Stimulated activated CD8-positive, alpha-beta memory T cell treated with anti-CD3 and anti-CD28 coated beads, Interleukin-7, amount 100 ng/mL, for 48 hours (primary cell): ENCODE results near the gene NMNAT2.
A peak's percentile ranks its signal among the peaks of the same experiment; 100 is the strongest.
"Not testable (repeated sequence)": the region's sequence is repeated elsewhere in the genome, so short reads cannot be mapped to it uniquely, and the experiment has no call there.

Source experiments
- DNase-seq, 2 donors: peaks; one replicate each; pipeline ENCODE4 v3.0.0-alpha.2; 2020; ENCODE audit warnings: low read depth in 1 of 2; ENCODE audit errors: extremely low read depth in 1 of 2

Gene NMNAT2

GRCh38 chr1:183419399-183419798 is 1.2 kb upstream of the NMNAT2 start:
- DNase-seq = no peak

GRCh38 chr1:183418696-183419095 is 516 bp upstream of the NMNAT2 start:
- DNase-seq = no peak

GRCh38 chr1:183416850-183417771 is 1.1 kb downstream of the NMNAT2 start:
- DNase-seq = peak in 1 of 2 donors; percentile 5

- no peak for DNase-seq
Observed at GRCh38 chr1:183414365-183414764, 3.8 kb downstream of the NMNAT2 start.

GRCh38 chr1:183411091-183411490 is 7.1 kb downstream of the NMNAT2 start:
- no peak for DNase-seq

- DNase-seq = no peak
Observed at GRCh38 chr1:183407961-183408360, 10.2 kb downstream of the NMNAT2 start.

- no peak for DNase-seq
Observed at GRCh38 chr1:183407474-183407873, 10.7 kb downstream of the NMNAT2 start.

GRCh38 chr1:183404476-183404875 is 13.7 kb downstream of the NMNAT2 start:
- DNase-seq = no peak

DNA sequence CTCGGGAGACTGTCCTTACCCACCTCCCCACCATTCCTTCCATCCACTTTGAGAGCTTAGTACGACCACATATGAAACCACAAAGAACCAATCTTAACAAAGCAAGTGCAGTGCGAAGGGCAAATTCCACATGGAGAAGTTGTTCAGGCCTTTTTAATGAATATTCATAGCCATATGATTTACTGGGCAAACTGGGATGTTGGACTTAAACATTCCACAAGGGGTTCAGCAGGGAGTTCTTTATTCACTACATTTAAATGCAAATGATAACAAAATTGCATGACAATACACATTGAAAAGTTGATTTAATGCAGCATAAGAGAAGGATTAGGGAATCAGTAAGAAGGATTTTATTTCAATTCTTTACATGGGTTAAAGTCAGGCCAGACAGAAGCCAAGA is 14.7 kb downstream of the NMNAT2 start:
- no peak for DNase-seq

DNA sequence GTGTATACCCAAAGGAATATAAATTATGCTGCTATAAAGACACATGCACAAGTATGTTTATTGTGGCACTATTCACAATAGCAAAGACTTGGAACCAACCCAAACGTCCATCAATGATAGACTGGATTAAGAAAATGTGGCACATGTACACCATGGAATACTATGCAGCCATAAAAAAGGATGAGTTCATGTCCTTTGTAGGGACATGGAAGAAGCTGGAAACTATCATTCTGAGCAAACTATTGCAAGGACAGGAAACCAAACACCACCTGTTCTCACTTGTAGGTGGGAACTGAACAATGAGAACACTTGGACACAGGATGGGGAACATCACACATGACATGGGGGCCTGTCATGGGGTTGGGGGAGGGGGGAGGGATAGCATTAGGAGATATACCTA is 16.6 kb downstream of the NMNAT2 start:
- DNase-seq = not testable (repeated sequence)

- no peak for DNase-seq
Observed at GRCh38 chr1:183394435-183394834, 23.7 kb downstream of the NMNAT2 start.

DNA sequence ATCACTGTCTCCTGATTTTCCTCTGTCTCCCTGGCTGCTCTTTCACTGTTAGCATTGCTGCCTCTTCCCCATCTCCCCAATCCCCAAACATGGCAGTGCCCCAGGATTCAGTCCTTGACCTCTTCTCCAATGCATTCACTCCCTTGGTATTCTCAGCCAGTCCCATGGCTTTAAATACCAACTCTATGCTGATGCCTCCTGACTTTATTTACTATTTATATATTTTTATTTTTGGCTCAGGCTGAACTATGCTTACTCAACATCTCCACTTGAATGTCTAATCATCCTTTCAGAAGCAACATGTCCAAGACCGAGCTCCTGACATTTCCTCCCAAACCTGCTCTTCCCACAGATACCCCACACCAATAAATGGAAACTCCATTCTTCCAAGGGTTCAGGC is 26.3 kb downstream of the NMNAT2 start:
- no peak for DNase-seq

DNA sequence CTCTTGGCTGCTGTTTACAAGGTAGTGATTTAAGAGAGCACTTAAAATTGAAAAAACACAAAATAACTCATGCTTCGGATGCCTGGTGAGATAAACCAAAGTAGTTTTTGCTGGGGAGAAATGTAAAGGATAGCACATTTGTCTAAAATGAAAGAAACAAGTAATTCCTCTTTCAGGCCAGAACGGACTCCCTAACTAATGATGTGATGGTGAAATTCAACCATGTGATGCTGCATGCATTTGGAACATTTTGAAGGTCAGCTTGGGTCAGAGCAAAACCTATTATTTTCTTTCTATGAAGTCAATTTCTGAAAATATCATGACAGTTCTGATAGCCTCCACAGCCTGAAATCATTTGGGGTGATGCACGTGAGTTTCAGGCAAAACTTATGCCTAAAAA is 27.6 kb downstream of the NMNAT2 start:
- DNase-seq = no peak

DNA sequence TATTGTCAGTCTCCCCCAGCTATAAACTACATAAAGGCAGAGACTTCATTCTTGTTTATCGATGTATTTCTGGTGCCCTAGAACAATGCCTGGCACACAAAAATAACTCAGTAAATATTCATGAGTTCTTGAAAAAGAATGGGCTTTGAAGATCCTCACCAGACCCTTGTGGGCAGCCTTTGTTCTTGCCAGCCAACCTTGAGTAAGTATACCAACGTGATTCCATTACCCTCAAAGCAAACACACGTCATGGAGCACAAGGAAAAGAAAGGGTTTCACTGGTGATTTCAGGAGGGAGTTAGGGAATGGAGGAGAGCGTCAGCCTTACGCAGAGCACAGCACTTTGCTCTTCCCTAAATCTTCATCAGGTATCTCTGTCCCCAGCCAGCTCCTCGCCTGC is 29.4 kb downstream of the NMNAT2 start:
- no peak for DNase-seq

DNA sequence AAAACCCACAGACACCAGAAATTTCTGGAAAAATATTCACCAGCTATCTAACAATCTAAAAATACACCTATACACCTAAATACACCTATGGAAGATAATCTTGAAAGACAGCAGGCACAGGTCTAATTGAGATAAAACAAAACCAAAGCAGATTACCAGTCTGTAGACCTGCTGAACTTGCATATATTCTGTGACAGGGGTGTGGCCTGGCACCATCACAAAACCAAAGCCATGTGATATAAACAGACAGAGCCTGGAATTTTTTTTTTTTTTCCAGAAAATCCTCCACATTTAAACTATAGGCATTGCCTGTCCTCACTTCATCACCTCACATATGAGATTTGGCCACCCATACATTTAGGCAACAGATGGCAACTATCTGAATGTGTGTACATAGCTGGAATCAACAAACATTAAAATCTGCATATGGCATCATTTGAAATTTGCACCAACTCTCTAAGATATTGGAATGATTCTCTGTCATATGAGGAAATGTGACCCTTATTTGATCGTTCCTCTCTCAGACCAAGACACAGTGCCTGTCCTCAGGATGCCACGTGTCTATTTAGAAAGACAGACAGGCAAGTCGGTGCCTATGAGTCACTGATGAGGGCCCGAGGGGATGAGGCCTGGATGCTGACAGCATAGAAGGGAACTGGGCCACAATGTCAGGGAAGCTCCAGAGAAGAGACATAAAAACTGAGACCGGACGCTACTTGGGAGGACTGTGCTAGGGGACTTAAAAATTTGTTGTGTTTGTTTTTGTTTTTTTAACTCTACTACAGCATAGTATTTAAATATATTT is 32.6 kb downstream of the NMNAT2 start:
- DNase-seq = no peak

- no peak for DNase-seq
Observed at GRCh38 chr1:183379951-183380350, 38.2 kb downstream of the NMNAT2 start.

GRCh38 chr1:183375381-183375780 is 42.8 kb downstream of the NMNAT2 start:
- no peak for DNase-seq

DNA sequence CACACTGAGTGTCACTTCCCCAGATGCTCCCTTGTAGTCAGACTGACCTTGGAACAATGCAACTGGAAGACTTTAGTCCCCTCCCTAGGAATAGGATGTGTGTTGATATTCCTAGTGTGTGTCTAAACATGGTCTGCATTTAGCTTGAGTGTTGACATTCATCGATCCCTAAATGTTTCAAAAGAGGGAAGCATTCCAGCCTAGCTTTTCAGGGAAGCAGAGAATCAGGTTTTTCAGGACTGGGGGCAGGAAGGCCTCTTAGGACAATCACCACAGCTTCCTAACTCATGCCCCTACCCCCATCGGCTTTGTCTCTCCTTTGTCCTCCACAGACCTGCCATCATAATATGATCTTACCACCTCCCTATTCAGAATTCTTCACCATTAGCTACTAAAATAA is 43.4 kb downstream of the NMNAT2 start:
- DNase-seq = no peak

- DNase-seq = no peak
Observed at GRCh38 chr1:183372586-183373230, 45.5 kb downstream of the NMNAT2 start.

DNA sequence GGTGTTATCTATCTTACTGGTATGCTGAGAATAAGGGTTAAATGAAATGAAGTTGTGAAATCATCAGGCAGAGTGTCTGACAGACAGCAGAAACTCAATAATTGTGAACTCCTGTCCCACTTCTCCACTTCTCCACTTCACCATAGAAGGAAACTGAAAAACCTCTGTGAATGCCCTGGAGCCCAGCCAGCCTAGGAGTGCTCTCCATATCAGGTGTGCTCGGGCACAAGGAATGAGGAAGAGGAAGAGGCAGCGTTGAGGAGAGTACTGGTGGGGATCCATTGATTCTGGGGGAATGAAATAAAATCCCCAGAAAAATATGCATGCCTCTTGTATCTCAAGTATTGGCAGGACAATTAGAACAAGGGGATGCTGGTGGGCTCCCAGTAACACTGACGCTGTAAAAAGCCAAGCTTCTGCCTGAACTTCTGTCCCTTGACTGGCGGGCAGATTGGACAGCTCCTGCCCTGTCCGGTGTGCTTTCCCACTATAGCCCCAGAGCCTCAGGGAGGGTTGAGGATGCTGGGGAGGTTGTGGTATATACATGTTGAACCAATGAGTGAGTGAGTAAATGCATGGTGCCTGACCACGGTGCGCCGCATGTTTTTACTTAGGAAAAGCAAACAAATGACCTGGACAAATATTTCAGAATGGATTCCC is 47.7 kb downstream of the NMNAT2 start:
- DNase-seq = no peak
